G401.6 (cell line): Measurements from ENCODE around the gene ATG7.

Source experiments
- FAIRE-seq: peaks from 2 replicates; lab custom pipeline; 2012; peaks lifted over from hg19 to GRCh38; lab: Jason Lieb, UNC

The ATG7 gene

GRCh38 chr3:11271986-11272904 is at the start of gene ATG7:
Gene ATG7, plus strand, starts transcription at chr3:11272397. Its CDS starts 26,299 bp downstream, at chr3:11298696.
- peak; percentile 82 for FAIRE-seq

- no peak for FAIRE-seq
These were observed 48.2 kb upstream of the ATG7 start for GRCh38 chr3:11224010-11224409.

GRCh38 chr3:11224870-11225229 is 47.3 kb upstream of the ATG7 start:
- no peak for FAIRE-seq

- no peak for FAIRE-seq
These were observed 46.2 kb upstream of the ATG7 start for GRCh38 chr3:11226042-11226370.

GRCh38 chr3:11228041-11228440 is 44.2 kb upstream of the ATG7 start:
- no peak for FAIRE-seq

GRCh38 chr3:11230125-11230524 is 42.1 kb upstream of the ATG7 start:
- no peak for FAIRE-seq

GRCh38 chr3:11230832-11231231 is 41.4 kb upstream of the ATG7 start:
- no peak for FAIRE-seq

- FAIRE-seq = no peak
These were observed 36.8 kb upstream of the ATG7 start for GRCh38 chr3:11235385-11235784.

GRCh38 chr3:11236588-11237461 is 35.4 kb upstream of the ATG7 start:
- no peak for FAIRE-seq

GRCh38 chr3:11238060-11238459 is 34.1 kb upstream of the ATG7 start:
- no peak for FAIRE-seq

- FAIRE-seq = no peak
These were observed 33.3 kb upstream of the ATG7 start for GRCh38 chr3:11238880-11239279.

- no peak for FAIRE-seq
These were observed 32.4 kb upstream of the ATG7 start for GRCh38 chr3:11239796-11240195.

- FAIRE-seq = no peak
These were observed 31.7 kb upstream of the ATG7 start for GRCh38 chr3:11240496-11240895.

GRCh38 chr3:11244121-11244677 is 28.0 kb upstream of the ATG7 start:
- FAIRE-seq = no peak

GRCh38 chr3:11245276-11245675 is 26.9 kb upstream of the ATG7 start:
- no peak for FAIRE-seq

GRCh38 chr3:11245827-11246662 is 26.2 kb upstream of the ATG7 start:
- no peak for FAIRE-seq

- no peak for FAIRE-seq
These were observed 25.6 kb upstream of the ATG7 start for GRCh38 chr3:11246663-11246970.

- no peak for FAIRE-seq
These were observed 24.8 kb upstream of the ATG7 start for GRCh38 chr3:11247362-11247761.

- FAIRE-seq = no peak
These were observed 23.6 kb upstream of the ATG7 start for GRCh38 chr3:11248596-11248995.

- FAIRE-seq = no peak
These were observed 21.0 kb upstream of the ATG7 start for GRCh38 chr3:11250902-11251806.

- FAIRE-seq = no peak
These were observed 20.4 kb upstream of the ATG7 start for GRCh38 chr3:11251807-11252176.
